Neural cell (in vitro differentiated cells): ENCODE measurements around the gene PRKG1. TPM values are rescaled to one million over a fixed set of nuclear protein-coding genes. Genes with fewer than 3 reads are reported as not detected.

Source experiments
- H2AFZ ChIP-seq: fragments of 200-600, 300-800 bp; sonication (generic), shearing (Covaris generic); 2 replicates; pipeline ENCODE4 v1.6.0; 2014; ENCODE audit warnings: low read depth, mild to moderate bottlenecking, antibody characterized with exemption, low read length, moderate library complexity
- H3F3A ChIP-seq: fragments of 200-600 bp; shearing (Covaris generic); 2 replicates; pipeline ENCODE4 v1.6.1; 2016; ENCODE audit warnings: mild to moderate bottlenecking, moderate library complexity, mixed read lengths, antibody characterized with exemption, low read length; ENCODE audit not compliant: insufficient read depth, poor library complexity, severe bottlenecking
- H3K27ac ChIP-seq: fragments of 200-600, 300-800 bp; sonication (generic), shearing (Covaris generic); 2 replicates; pipeline ENCODE4 v1.5.1; 2014; ENCODE audit warnings: mild to moderate bottlenecking, low read length, moderate library complexity
- H3K27me3 ChIP-seq: fragments of 300-800, 200-600 bp; sonication (generic), shearing (Covaris generic); 2 replicates; pipeline ENCODE4 v1.6.0; 2014; ENCODE audit warnings: mild to moderate bottlenecking, low read depth, low read length, moderate library complexity; ENCODE audit not compliant: insufficient read depth
- H3K36me3 ChIP-seq: fragments of 300-800, 200-600 bp; sonication (generic), shearing (Covaris generic); 2 replicates; pipeline ENCODE4 v1.5.1; 2014; ENCODE audit warnings: mild to moderate bottlenecking, antibody characterized with exemption, low read length, moderate library complexity; ENCODE audit not compliant: insufficient read depth
- H3K4me2 ChIP-seq: fragments of 300-800, 200-600 bp; sonication (generic), shearing (Covaris generic); 2 replicates; pipeline ENCODE4 v1.6.0; 2014; ENCODE audit warnings: mild to moderate bottlenecking, low read length
- H3K4me3 ChIP-seq: fragments of 300-800, 200-600 bp; sonication (generic), shearing (Covaris generic); 2 replicates; pipeline ENCODE4 v1.5.1; 2014; ENCODE audit warnings: mild to moderate bottlenecking, low read length, moderate library complexity
- H3K79me2 ChIP-seq: fragments of 200-600 bp; shearing (Covaris generic); replicated peaks from 2 replicates; pipeline ENCODE4 v1.6.0; 2014; ENCODE audit warnings: mild to moderate bottlenecking, low read length, moderate library complexity; ENCODE audit not compliant: insufficient read depth
- H3K9ac ChIP-seq: fragments of 300-800, 200-600 bp; sonication (generic), shearing (Covaris generic); 2 replicates; pipeline ENCODE4 v1.6.1; 2016; ENCODE audit warnings: mild to moderate bottlenecking, low read length, mixed read lengths
- H3K9me2 ChIP-seq: fragments of 200-600 bp; shearing (Covaris generic); 2 replicates; pipeline ENCODE4 v1.6.1; 2016; ENCODE audit warnings: mild to moderate bottlenecking, low read length, mixed read lengths; ENCODE audit not compliant: insufficient read depth
- H3K9me3 ChIP-seq: fragments of 200-600, 300-800 bp; sonication (generic), shearing (Covaris generic); 2 replicates; pipeline ENCODE4 v1.6.1; 2016; ENCODE audit warnings: mild to moderate bottlenecking, mixed run types, low read length, moderate library complexity, mixed read lengths
- H4K20me1 ChIP-seq: fragments of 200-600 bp; shearing (Covaris generic); 2 replicates; pipeline ENCODE4 v1.6.1; 2016; ENCODE audit warnings: mild to moderate bottlenecking, mixed run types; ENCODE audit not compliant: insufficient read depth
- EP300 ChIP-seq: fragments of 450-650 bp; conservative IDR thresholded peaks from 2 replicates; pipeline ENCODE4 v1.6.1; 2014; ENCODE audit warnings: antibody characterized with exemption, mild to moderate bottlenecking, moderate library complexity; ENCODE audit not compliant: poor library complexity, severe bottlenecking
- EZH2 ChIP-seq: fragments of 200-600, 300-800 bp; shearing (Covaris generic), sonication (generic); IDR thresholded peaks from 2 replicates; pipeline ENCODE4 v1.6.1; 2014; ENCODE audit warnings: antibody characterized with exemption, low read length, borderline replicate concordance, mild to moderate bottlenecking; ENCODE audit not compliant: insufficient read depth, poor library complexity, severe bottlenecking
- MXI1 ChIP-seq: fragments of 450-650 bp; conservative IDR thresholded peaks from 2 replicates; pipeline ENCODE4 v1.6.1; 2014; ENCODE audit warnings: antibody characterized with exemption, mild to moderate bottlenecking; ENCODE audit not compliant: poor library complexity, severe bottlenecking
- POLR2AphosphoS5 ChIP-seq: IDR thresholded peaks from 2 replicates; pipeline ENCODE4 v1.6.1; 2012
- RAD21 ChIP-seq: fragments of 450-650 bp; conservative IDR thresholded peaks from 2 replicates; pipeline ENCODE4 v1.6.1; 2014; ENCODE audit warnings: antibody characterized with exemption, mild to moderate bottlenecking, moderate library complexity
- SMC3 ChIP-seq: fragments of 450-650 bp; conservative IDR thresholded peaks from 2 replicates; pipeline ENCODE4 v1.6.1; 2014; ENCODE audit warnings: antibody characterized with exemption, mild to moderate bottlenecking, moderate library complexity; ENCODE audit not compliant: poor library complexity
- TAF1 ChIP-seq: IDR thresholded peaks from 2 replicates; pipeline ENCODE4 v1.6.1; 2012; ENCODE audit warnings: low read depth
- polyA plus RNA-seq: library from polyadenylated mRNA; depleted of rRNA; stranded (reverse); fragments of >200 nt; gene quantifications from 2 replicates; pipeline ENCODE4 v1.2.3, GENCODE V29; 2014
- TF ChIP-seq, protein P1 (sequence below): IDR thresholded peaks from 2 replicates; pipeline ENCODE4 v1.6.1; 2012; ENCODE audit warnings: borderline replicate concordance
- TF ChIP-seq, protein P2 (sequence below): fragments of 450-650 bp; IDR thresholded peaks from 2 replicates; pipeline ENCODE4 v1.5.1; 2014; ENCODE audit warnings: antibody characterized with exemption, mild to moderate bottlenecking, moderate library complexity; ENCODE audit not compliant: poor library complexity, severe bottlenecking

Gene PRKG1
- polyA plus RNA-seq, 1 donor from 2014 or later = 2.2 TPM

DNA sequence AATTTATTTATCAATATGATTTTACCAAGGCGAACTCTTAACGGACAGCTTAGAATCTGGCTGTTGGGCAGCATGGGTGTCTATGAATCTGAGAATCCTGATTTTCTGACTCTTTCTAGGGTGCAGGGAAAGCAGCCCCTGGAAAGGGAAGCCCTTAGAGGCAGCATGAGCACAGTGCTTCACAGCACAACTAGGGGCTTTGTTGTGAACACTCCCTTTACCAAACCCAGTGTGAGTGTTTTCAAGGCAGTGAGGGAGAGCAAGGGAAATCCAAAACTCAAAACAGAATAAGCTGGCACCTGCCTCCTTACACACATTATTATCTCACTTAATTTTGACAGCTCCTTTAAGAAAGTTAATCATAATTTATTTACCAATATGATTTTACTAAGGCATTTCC is 741.4 kb downstream of the PRKG1 start:
- Histone ChIP-seq H3K9me2 (no peaks in the 10 kb centered on the region), H3K9me3 (no peaks in the 10 kb centered on the region), H3K79me2 (no peaks in the 10 kb centered on the region), H2AFZ (no peak overlapping the region), H3K9ac (no peak overlapping the region), H3K4me3 (no peak overlapping the region), H3F3A (no peaks in the 10 kb centered on the region), H3K4me2 (no peak overlapping the region), H3K36me3 (no peaks in the 10 kb centered on the region), H3K27ac (no peak overlapping the region), H3K27me3 (no peaks in the 10 kb centered on the region), H4K20me1 (no peaks in the 10 kb centered on the region)
- TF ChIP-seq EP300 (no peak), EZH2 (no peak), TAF1 (no peak), RAD21 (no peak), MXI1 (no peak), POLR2AphosphoS5 (no peak), SMC3 (no peak)
- TF ChIP-seq, protein P1, sequence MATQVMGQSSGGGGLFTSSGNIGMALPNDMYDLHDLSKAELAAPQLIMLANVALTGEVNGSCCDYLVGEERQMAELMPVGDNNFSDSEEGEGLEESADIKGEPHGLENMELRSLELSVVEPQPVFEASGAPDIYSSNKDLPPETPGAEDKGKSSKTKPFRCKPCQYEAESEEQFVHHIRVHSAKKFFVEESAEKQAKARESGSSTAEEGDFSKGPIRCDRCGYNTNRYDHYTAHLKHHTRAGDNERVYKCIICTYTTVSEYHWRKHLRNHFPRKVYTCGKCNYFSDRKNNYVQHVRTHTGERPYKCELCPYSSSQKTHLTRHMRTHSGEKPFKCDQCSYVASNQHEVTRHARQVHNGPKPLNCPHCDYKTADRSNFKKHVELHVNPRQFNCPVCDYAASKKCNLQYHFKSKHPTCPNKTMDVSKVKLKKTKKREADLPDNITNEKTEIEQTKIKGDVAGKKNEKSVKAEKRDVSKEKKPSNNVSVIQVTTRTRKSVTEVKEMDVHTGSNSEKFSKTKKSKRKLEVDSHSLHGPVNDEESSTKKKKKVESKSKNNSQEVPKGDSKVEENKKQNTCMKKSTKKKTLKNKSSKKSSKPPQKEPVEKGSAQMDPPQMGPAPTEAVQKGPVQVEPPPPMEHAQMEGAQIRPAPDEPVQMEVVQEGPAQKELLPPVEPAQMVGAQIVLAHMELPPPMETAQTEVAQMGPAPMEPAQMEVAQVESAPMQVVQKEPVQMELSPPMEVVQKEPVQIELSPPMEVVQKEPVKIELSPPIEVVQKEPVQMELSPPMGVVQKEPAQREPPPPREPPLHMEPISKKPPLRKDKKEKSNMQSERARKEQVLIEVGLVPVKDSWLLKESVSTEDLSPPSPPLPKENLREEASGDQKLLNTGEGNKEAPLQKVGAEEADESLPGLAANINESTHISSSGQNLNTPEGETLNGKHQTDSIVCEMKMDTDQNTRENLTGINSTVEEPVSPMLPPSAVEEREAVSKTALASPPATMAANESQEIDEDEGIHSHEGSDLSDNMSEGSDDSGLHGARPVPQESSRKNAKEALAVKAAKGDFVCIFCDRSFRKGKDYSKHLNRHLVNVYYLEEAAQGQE = no peak
- TF ChIP-seq, protein P2, sequence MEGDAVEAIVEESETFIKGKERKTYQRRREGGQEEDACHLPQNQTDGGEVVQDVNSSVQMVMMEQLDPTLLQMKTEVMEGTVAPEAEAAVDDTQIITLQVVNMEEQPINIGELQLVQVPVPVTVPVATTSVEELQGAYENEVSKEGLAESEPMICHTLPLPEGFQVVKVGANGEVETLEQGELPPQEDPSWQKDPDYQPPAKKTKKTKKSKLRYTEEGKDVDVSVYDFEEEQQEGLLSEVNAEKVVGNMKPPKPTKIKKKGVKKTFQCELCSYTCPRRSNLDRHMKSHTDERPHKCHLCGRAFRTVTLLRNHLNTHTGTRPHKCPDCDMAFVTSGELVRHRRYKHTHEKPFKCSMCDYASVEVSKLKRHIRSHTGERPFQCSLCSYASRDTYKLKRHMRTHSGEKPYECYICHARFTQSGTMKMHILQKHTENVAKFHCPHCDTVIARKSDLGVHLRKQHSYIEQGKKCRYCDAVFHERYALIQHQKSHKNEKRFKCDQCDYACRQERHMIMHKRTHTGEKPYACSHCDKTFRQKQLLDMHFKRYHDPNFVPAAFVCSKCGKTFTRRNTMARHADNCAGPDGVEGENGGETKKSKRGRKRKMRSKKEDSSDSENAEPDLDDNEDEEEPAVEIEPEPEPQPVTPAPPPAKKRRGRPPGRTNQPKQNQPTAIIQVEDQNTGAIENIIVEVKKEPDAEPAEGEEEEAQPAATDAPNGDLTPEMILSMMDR = no peak

DNA sequence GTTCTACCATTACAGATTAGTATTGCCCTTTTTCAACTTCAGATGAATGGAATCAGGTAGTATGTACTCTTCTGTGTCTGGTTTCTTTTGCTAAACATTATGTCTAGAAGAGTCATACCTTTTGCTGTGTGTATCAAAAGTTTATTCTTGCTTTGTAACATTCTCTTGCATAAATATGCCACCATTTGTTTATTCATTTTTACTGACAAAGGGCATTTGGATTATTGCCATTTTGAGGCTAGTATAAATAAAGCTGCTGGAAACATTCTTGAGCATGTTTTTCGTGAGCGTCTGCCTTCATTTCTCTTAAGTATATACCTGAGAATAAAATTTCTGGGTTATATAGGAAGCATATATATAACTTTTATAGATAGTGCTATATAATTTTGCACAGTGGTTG is 746.8 kb downstream of the PRKG1 start:
- no peaks in the 10 kb centered on the region for H3K36me3 ChIP-seq
- H3F3A ChIP-seq = no peaks in the 10 kb centered on the region
- H3K9me2 ChIP-seq = no peaks in the 10 kb centered on the region
- no peak overlapping the region for H3K4me2 ChIP-seq
- no peaks in the 10 kb centered on the region for H3K9me3 ChIP-seq
- H4K20me1 ChIP-seq = no peaks in the 10 kb centered on the region
- TF ChIP-seq, protein P1 = no peak
- TF ChIP-seq EP300 (no peak), TAF1 (no peak)
- H3K4me3 ChIP-seq = no peak overlapping the region
- H3K27ac ChIP-seq = no peak overlapping the region
- no peaks in the 10 kb centered on the region for H3K79me2 ChIP-seq
- no peaks in the 10 kb centered on the region for H3K27me3 ChIP-seq
- no peak overlapping the region for H3K9ac ChIP-seq
- no peak overlapping the region for H2AFZ ChIP-seq
